HG02870 (cell line): Measurements from ENCODE around the gene RADIL.

ENCODE experiments used
- ATAC-seq: cut with Tn5 transposase; IDR thresholded peaks from one replicate; pipeline ENCODE4 v1.9.1; 2021; ENCODE audit warnings: mild to moderate bottlenecking, moderate library complexity; ENCODE audit not compliant: unreplicated experiment

Gene RADIL

DNA sequence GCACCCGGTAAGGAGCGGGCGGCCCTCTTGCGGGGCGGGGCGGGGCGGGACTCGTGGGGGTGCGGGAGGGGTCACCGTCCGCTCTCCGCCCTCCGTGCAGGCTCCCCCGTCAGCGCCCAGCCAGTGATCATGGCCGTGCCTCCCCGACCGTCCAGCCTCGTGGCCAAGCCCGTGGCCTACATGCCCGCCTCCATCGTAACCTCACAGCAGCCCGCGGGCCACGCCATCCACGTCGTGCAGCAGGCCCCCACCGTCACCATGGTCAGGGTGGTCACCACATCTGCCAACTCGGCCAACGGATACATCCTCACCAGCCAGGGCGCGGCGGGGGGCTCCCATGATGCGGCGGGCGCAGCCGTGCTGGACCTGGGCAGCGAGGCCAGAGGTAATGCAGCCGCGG, 124.3 kb downstream of the RADIL start:
- no peak for ATAC-seq

GRCh38 chr7:4758791-4759190, 124.7 kb downstream of the RADIL start:
- ATAC-seq: no peak

- ATAC-seq: no peak
These were observed 125.4 kb downstream of the RADIL start for GRCh38 chr7:4758111-4758510.

DNA sequence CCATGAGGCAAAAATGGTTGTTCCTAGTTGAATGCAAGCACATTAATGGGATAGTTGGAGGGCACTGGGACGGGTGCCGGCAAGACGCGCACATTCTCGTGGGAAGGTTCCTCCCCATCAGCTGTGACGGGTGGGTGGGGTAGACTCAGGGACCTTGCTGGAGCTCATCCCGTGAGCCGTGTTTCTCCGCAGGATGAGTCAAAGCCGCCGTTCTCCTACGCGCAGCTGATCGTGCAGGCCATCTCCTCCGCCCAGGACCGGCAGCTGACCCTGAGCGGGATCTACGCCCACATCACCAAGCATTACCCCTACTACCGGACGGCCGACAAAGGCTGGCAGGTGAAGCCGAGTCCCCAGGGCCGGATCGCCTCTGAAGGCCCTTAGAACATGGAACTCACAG, 128.5 kb downstream of the RADIL start:
- ATAC-seq: no peak

- ATAC-seq: no peak
These were observed 129.0 kb downstream of the RADIL start for GRCh38 chr7:4754433-4755010.

DNA sequence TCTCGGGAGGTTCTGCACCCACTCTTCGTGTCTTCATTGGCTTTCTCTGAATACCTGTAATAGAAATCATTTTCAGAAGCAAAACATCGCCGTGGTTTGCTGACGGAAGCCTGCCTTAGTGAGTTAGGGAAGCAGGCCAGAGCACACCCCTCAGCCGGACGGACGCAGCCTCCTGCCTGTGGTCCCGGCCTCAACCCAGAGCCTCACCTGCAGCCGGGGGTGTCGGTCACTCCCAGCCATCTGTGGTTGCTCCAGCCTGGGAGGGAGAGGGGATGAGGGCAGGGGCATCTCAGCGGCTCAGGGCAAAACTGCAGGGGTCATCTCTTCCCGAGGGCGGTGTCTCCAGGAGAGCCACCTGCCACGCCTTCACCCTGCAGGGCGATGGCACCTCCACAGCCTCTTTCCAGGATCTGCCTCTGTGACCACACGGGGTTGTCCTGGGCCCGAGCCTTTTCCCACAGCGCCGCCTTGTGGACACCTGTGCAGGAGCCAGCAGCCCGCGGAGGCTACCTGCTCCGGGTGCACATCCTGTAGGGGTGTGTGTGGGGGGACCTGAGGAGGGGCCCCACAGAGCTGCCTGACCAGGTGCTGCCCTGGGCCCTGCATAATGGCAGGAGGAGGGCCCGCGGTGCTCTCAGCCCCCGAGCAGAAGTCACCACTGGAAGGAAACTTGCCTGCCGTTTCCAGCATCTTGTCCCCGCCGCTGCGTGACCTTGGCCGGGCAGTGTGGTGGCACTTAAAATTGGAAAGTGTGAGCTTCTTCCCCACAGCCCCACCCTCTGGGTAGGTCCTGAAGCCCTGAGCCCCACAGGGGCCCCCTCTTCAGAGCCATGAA, 129.7 kb downstream of the RADIL start:
- ATAC-seq: peak; percentile 73

- ATAC-seq: no peak
These were observed 132.0 kb downstream of the RADIL start for GRCh38 chr7:4751398-4751947.

- ATAC-seq: no peak
These were observed 133.7 kb downstream of the RADIL start for GRCh38 chr7:4749798-4750197.

DNA sequence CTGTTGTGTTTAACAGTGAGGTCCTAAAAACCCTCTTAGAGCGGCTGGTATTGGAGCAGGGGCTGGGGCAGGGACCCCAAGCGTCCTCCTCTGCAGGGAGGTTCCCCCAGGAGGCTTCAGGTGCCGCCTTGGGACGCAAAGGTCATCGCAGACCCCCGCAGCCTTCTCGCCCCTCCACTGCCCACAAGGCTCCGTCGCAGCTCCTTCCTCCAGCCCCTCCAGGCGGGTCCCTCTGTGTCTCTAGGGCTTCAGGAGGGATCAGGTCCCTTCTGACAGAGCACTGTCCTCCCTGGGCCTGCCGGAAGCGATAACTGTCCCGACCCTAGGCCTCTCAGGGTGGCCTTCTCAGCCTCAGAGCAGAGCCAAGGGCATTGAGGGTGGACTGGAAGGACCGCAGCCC, 134.2 kb downstream of the RADIL start:
- ATAC-seq: no peak
